Kidney (tissue), 14 donors: ENCODE measurements around the gene TUSC2. TPM values are rescaled to one million over a fixed set of nuclear protein-coding genes. Genes with fewer than 3 reads are reported as not detected.

Experiments
- DNase-seq, 5 donors: peaks; one replicate each; pipeline ENCODE4 v3.0.0-alpha.2; 2013 to 2020
- FAIRE-seq: peaks from 2 replicates; lab custom pipeline; 2012; peaks lifted over from hg19 to GRCh38; lab: Jason Lieb, UNC
- H3K27ac ChIP-seq, 2 donors: one replicate each; pipeline ENCODE4 v1.7.0; 2013; ENCODE audit warnings: low read depth in 2 of 2, low read length in 2 of 2, inconsistent platforms in 1 of 2
- H3K27me3 ChIP-seq: one replicate; pipeline ENCODE4 v1.7.1; 2013; ENCODE audit warnings: low read length, inconsistent platforms; ENCODE audit not compliant: control insufficient read depth, insufficient read depth
- H3K36me3 ChIP-seq, 3 donors: one replicate each; pipeline versions ENCODE4 v1.7.0 to v1.7.1; 2013; ENCODE audit warnings: low read length in 3 of 3, control low read depth in 1 of 3, inconsistent platforms in 1 of 3; ENCODE audit not compliant: insufficient read depth in 3 of 3, control insufficient read depth in 2 of 3
- H3K4me1 ChIP-seq, 3 donors: one replicate each; pipeline versions ENCODE4 v1.7.0 to v1.7.1; 2013; ENCODE audit warnings: low read length in 3 of 3, inconsistent platforms in 1 of 3, low read depth in 1 of 3; ENCODE audit not compliant: control insufficient read depth in 2 of 3, insufficient read depth in 2 of 3
- H3K4me3 ChIP-seq, 3 donors: one replicate each; pipeline versions ENCODE4 v1.7.0 to v1.8.1; 2013; ENCODE audit warnings: low read length in 3 of 3, control low read depth in 1 of 3, inconsistent platforms in 1 of 3
- H3K9ac ChIP-seq, 3 donors: one replicate each; pipeline versions ENCODE4 v1.7.0 to v1.7.1; 2013; ENCODE audit warnings: low read length in 3 of 3, control low read depth in 1 of 3, inconsistent platforms in 1 of 3
- H3K9me3 ChIP-seq, 3 donors: one replicate each; pipeline versions ENCODE4 v1.7.0 to v1.7.1; 2013; ENCODE audit warnings: low read length in 3 of 3, control low read depth in 1 of 3, inconsistent platforms in 1 of 3; ENCODE audit not compliant: control insufficient read depth in 2 of 3, insufficient read depth in 1 of 3
- intact Hi-C: fragments of 100-400 bp; cut with DNase I; formaldehyde crosslinking; loops from one replicate; pipeline ENCODE4 v1.11.1; 2022
- polyA plus RNA-seq: library from polyadenylated mRNA; stranded (reverse); fragments of 350-450 nt; fragmentation: Illumina TruSeq; extraction: RNeasy Lipid Tissue Mini Kit (QIAGEN cat#74804); gene quantifications from one replicate; pipeline ENCODE4 v1.2.3, GENCODE V29; 2014; ENCODE audit warnings: low read depth, low replicate concordance; ENCODE audit not compliant: insufficient read depth
- total RNA-seq: library from RNA; stranded (reverse); fragmentation: NEBNext Ultra II Directional; extraction: Animal tissue kit (Norgen Biotek cat#: 25700); gene quantifications from one replicate; pipeline ENCODE4 v1.2.1, GENCODE V29; 2021
- TF ChIP-seq, protein P1 (sequence below): IDR thresholded peaks from 3 replicates; pipeline ENCODE4 v1.5.1; 2012; ENCODE audit warnings: mild to moderate bottlenecking, moderate library complexity, borderline replicate concordance; ENCODE audit not compliant: insufficient read depth; ENCODE audit errors: extremely low read depth
- donor health status: control.
- donor health status: control.
- donor health status: control.
- donor health status: control.
- donor health status: control.
- donor health status: DM: yes; HTN: yes; CAD: no.
- donor health status: Normal renal cell carcinoma (clear cell type).

TUSC2 gene
- total and polyA plus RNA-seq, 2 donors from 2014 or later = 33.6 to 60.0 TPM

DNA sequence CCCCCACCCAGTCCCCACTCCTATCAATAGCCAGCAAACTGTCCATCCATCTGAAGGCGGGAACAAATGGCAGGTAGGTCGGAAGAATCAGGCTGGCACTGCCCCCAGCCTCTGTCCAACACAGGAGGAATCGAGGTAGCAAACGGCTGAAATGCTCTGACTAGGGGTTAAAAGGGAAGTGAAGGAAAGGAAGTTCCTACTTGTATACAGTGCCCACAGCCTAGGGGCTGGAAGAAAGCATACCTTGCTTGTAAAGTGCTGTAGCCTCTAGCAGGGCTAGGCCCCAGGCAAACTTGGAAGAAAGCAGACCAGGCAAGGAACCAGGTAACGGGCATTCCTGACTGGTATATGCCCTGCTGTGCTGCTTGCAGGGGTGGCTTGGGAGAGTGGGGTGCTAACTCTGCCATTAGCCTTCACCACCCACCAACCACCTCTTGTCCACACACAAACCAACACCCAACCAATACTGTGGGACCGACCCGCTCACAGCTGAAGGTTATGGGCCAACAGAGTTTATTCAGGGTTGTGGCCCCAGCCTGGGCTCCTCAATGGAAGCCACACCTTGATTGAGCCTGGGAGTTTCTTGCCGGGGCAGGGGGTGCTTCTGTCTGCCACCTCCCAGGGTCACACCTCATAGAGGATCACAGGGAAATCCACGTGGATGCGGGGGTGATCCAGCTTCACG lies 2.4 kb downstream of the TUSC2 start:
- H3K4me1 ChIP-seq = peaks cover 0 to 30% (median 14%) of the 10 kb centered on the region in 3 donors
- FAIRE-seq (no peak), DNase-seq (no peak)
- no peak overlapping the region for H3K4me3 ChIP-seq
- no peaks in the 10 kb centered on the region for H3K27me3 ChIP-seq
- intact Hi-C loops = no loop called here
- H3K9me3 ChIP-seq = no peaks in the 10 kb centered on the region
- H3K9ac ChIP-seq = no peak overlapping the region
- TF ChIP-seq, protein P1, sequence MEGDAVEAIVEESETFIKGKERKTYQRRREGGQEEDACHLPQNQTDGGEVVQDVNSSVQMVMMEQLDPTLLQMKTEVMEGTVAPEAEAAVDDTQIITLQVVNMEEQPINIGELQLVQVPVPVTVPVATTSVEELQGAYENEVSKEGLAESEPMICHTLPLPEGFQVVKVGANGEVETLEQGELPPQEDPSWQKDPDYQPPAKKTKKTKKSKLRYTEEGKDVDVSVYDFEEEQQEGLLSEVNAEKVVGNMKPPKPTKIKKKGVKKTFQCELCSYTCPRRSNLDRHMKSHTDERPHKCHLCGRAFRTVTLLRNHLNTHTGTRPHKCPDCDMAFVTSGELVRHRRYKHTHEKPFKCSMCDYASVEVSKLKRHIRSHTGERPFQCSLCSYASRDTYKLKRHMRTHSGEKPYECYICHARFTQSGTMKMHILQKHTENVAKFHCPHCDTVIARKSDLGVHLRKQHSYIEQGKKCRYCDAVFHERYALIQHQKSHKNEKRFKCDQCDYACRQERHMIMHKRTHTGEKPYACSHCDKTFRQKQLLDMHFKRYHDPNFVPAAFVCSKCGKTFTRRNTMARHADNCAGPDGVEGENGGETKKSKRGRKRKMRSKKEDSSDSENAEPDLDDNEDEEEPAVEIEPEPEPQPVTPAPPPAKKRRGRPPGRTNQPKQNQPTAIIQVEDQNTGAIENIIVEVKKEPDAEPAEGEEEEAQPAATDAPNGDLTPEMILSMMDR = no peak
- peaks cover 3 to 25% (median 10%) of the 10 kb centered on the region in 3 donors for H3K36me3 ChIP-seq
- H3K27ac ChIP-seq = no peak overlapping the region

DNA sequence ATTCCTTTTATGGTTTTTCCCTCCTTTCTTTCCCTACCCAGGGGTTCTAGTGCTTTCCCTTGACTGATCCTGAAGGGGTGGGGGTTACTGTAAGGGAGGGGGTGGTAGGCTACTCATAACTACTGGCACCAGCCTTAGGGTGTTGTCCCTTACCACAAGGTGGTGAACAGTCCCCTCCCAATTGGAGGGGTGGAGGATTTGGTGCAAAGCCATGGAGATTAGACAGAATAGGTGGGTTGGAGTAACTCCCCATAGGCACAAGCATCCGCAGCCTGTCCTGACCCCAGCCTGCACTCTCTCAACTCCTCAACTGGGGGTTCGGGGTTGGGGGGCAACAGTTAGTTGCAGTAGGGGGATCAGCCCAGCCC lies 2.9 kb downstream of the TUSC2 start:
- FAIRE-seq (no peak), DNase-seq (no peak)
- H3K36me3 ChIP-seq = peaks cover 3 to 20% (median 6%) of the 10 kb centered on the region in 3 donors
- intact Hi-C loops = no loop called here
- peaks cover under 1 to 35% (median 19%) of the 10 kb centered on the region in 3 donors for H3K4me1 ChIP-seq
- H3K27me3 ChIP-seq = no peaks in the 10 kb centered on the region
- TF ChIP-seq, protein P1 = no peak
- H3K27ac ChIP-seq = no peak overlapping the region
- H3K9ac ChIP-seq = no peak overlapping the region
- no peaks in the 10 kb centered on the region for H3K9me3 ChIP-seq
- H3K4me3 ChIP-seq = no peak overlapping the region

DNA sequence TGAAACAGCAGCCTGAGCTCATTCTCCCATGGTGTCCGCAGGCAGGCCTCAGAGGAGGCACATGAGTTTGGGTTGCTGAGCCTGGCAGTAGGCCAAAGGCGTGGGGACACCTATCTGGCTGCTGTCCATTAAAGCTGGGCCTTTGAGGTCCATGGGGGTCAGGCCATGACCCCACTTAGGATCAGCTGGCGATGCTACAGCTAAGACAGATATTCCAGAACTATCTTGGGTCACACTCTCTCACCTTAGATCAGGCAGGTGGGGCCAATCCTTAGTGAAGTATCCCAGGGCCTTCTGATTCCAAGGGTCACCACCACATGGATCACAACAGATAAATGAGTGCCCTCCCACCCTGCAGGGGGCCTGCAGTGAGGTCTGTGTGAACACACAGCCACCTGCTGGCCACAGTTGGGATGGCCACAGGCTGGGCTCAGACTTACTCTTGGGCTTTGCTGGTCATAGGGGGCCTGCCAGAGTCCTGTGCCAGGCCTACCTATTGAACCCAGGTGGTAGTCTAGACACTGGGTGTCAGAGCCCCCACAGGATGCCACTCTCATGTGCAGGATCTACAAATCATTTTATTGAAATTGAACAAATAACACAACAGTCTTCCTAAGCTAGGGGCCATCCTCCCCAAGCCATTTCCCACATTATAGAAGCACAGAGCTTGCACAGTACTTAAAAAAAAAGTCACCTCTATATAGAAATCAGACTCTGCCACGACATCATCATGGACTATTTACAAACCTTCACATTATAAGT lies 3.5 kb downstream of the TUSC2 start:
- H3K27ac ChIP-seq = peak overlapping the region; percentile 70 to 73
- H3K27me3 ChIP-seq = no peaks in the 10 kb centered on the region
- TF ChIP-seq, protein P1 = peak; percentile 87
- peak overlapping the region in 1 of 3 donors; percentile 38 for H3K9ac ChIP-seq
- FAIRE-seq (no peak), DNase-seq (peak in 4 of 5 donors; percentile 62 to 86 (median 76))
- H3K4me3 ChIP-seq = peak overlapping the region in 1 of 3 donors; percentile 25
- H3K4me1 ChIP-seq = peaks cover 3 to 40% (median 25%) of the 10 kb centered on the region in 3 donors
- peaks cover 0 to 14% (median 8%) of the 10 kb centered on the region in 3 donors for H3K36me3 ChIP-seq
- intact Hi-C loops = no loop called here
- H3K9me3 ChIP-seq = no peaks in the 10 kb centered on the region
